Peyer's patch (tissue), 4 donors: ENCODE measurements around the gene ETNK1. TPM values are rescaled to one million over a fixed set of nuclear protein-coding genes. Genes with fewer than 3 reads are reported as not detected.

Source experiments
- DNase-seq, 3 donors: peaks; one replicate each; pipeline ENCODE4 v3.0.0-alpha.2; 2017 to 2019
- H3K27ac ChIP-seq, 4 donors: fragments of 200-600 bp; sonication (generic); one replicate each; pipeline ENCODE4 v1.5.1; 2016 to 2019
- H3K27me3 ChIP-seq, 2 donors: fragments of 200-600 bp; sonication (generic); one replicate each; pipeline ENCODE4 v1.5.1; 2019
- H3K36me3 ChIP-seq, 3 donors: fragments of 200-600 bp; sonication (generic); one replicate each; pipeline ENCODE4 v1.5.1; 2016 to 2019
- H3K4me1 ChIP-seq, 4 donors: fragments of 200-600 bp; sonication (generic); one replicate each; pipeline ENCODE4 v1.5.1; 2016 to 2019
- H3K4me3 ChIP-seq, 4 donors: fragments of 200-600 bp; sonication (generic); 1 replicate in 3 of 4; 2 replicates in 1 of 4; pipeline ENCODE4 v1.5.1; 2016 to 2019; ENCODE audit warnings: mild to moderate bottlenecking in 1 of 4
- H3K9me3 ChIP-seq, 4 donors: fragments of 200-600 bp; sonication (generic); one replicate each; pipeline ENCODE4 v1.5.1; 2016 to 2019; ENCODE audit warnings: mild to moderate bottlenecking in 1 of 4
- CTCF ChIP-seq, 6 experiments: fragments of 450-650 bp in 4 of 6; fragments of 200-600 bp in 2 of 6; sonication (generic) in 1 of 6; IDR thresholded peaks; one replicate each; pipeline ENCODE4 v1.5.1; 2017 to 2019; ENCODE audit warnings: antibody characterized with exemption in 6 of 6, mild to moderate bottlenecking in 3 of 6, moderate library complexity in 1 of 6
- POLR2A ChIP-seq, 2 donors: fragments of 450-650 bp; IDR thresholded peaks; one replicate each; pipeline ENCODE4 v1.5.1; 2017; ENCODE audit warnings: antibody characterized with exemption in 2 of 2, mild to moderate bottlenecking in 2 of 2, moderate library complexity in 2 of 2
- total RNA-seq, 4 donors: library from RNA; depleted of rRNA; stranded (reverse); fragments of >200 nt; gene quantifications; one replicate each; pipeline ENCODE4 v1.1.0, GENCODE V29; 2016

Gene ETNK1
- total RNA-seq: 10 to 100 TPM; 48.5 to 73.3 (median 58.4) TPM

- Histone ChIP-seq H3K27ac (peak within 1 kb of the TSS; percentile 96 to 99 (median 98)), H3K9me3 (no peaks in the 10 kb centered on the region), H3K4me3 (peak within 1 kb of the TSS; percentile 75 to 95 (median 92)), H3K27me3 (no peaks in the 10 kb centered on the region), H3K4me1 (peaks cover 0 to 23% (median 4%) of the 10 kb centered on the region in 4 donors), H3K36me3 (no peaks in the 10 kb centered on the region)
- peak; percentile 87 to 98 (median 97) for DNase-seq
- TF ChIP-seq POLR2A (IDR thresholded peaks at IDR 0.05): peak; percentile 97 to 99
- TF ChIP-seq CTCF (IDR thresholded peaks at IDR 0.05): no peak
These were observed at the start of gene ETNK1 for GRCh38 chr12:22624870-22625761. ETNK1 (plus strand) TSS chr12:22625171; CDS start chr12:22625431, 260 bp downstream.

- H3K4me1 ChIP-seq: no peaks in the 10 kb centered on the region
- no peak for TF ChIP-seq CTCF (IDR thresholded peaks at IDR 0.05)
- no peak for TF ChIP-seq POLR2A (IDR thresholded peaks at IDR 0.05)
- no peak for DNase-seq
These were observed 48.9 kb upstream of the ETNK1 start for GRCh38 chr12:22576065-22576464.

GRCh38 chr12:22576473-22576872 is 48.5 kb upstream of the ETNK1 start:
- H3K36me3 ChIP-seq: no peaks in the 10 kb centered on the region
- H3K4me3 ChIP-seq: no peak overlapping the region
- H3K9me3 ChIP-seq: no peaks in the 10 kb centered on the region
- no peak for DNase-seq
- no peak for TF ChIP-seq POLR2A (IDR thresholded peaks at IDR 0.05)
- TF ChIP-seq CTCF (IDR thresholded peaks at IDR 0.05): no peak
- H3K27ac ChIP-seq: no peak overlapping the region
- no peaks in the 10 kb centered on the region for H3K4me1 ChIP-seq
- no peaks in the 10 kb centered on the region for H3K27me3 ChIP-seq

More at GRCh38 chr12:22576065-22576464, 48.9 kb upstream of the ETNK1 start:
- Histone ChIP-seq H3K4me3 (no peak overlapping the region), H3K27ac (no peak overlapping the region), H3K36me3 (no peaks in the 10 kb centered on the region), H3K9me3 (no peaks in the 10 kb centered on the region), H3K27me3 (no peaks in the 10 kb centered on the region)

- H3K4me1 ChIP-seq: no peaks in the 10 kb centered on the region
- TF ChIP-seq CTCF (IDR thresholded peaks at IDR 0.05): no peak
- TF ChIP-seq POLR2A (IDR thresholded peaks at IDR 0.05): no peak
- no peak overlapping the region for H3K27ac ChIP-seq
- H3K4me3 ChIP-seq: no peak overlapping the region
- H3K27me3 ChIP-seq: no peaks in the 10 kb centered on the region
- no peaks in the 10 kb centered on the region for H3K36me3 ChIP-seq
- H3K9me3 ChIP-seq: no peaks in the 10 kb centered on the region
- no peak for DNase-seq
These were observed 47.3 kb upstream of the ETNK1 start for GRCh38 chr12:22577667-22578066.

- Histone ChIP-seq H3K4me1 (no peaks in the 10 kb centered on the region), H3K27me3 (no peaks in the 10 kb centered on the region), H3K27ac (no peak overlapping the region), H3K9me3 (no peaks in the 10 kb centered on the region), H3K4me3 (no peak overlapping the region), H3K36me3 (no peaks in the 10 kb centered on the region)
- TF ChIP-seq CTCF (IDR thresholded peaks at IDR 0.05): no peak
- no peak for TF ChIP-seq POLR2A (IDR thresholded peaks at IDR 0.05)
- DNase-seq: no peak
These were observed 46.6 kb upstream of the ETNK1 start for GRCh38 chr12:22578328-22578727.
